GM19395 (cell line): ENCODE measurements around the gene HMGA1.
"Not testable (repeated sequence)": the region's sequence is repeated elsewhere in the genome, so short reads cannot be mapped to it uniquely, and the experiment has no call there.

ENCODE experiments used
- ATAC-seq: cut with Tn5 transposase; IDR thresholded peaks from one replicate; pipeline ENCODE4 v1.9.1; 2021; ENCODE audit warnings: mild to moderate bottlenecking, moderate library complexity; ENCODE audit not compliant: unreplicated experiment

Gene HMGA1

DNA sequence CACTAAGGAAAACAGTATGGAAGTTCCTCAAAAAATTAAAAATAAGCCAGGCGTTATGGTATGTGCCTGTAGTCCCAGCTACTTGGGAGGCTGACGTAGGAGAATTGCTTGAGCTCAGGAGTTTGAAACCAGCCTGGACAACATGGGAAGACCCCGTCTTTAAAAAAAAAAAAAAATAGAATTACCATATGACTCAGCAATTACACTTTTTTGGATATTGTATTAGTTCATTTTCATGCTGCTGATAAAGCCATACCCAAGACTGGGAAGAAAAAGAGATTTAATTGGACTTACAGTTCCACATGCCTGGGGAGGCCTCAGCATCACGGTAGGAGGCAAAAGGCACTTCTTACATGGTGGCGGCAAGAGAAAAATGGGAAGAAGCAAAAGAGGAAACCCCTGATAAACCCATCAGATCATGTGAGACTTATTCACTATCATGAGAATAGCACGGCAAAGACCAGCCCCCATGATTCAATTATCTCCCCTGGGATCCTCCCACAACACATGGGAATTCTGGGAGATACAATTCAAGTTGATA is 22.9 kb downstream of the HMGA1 start:
- no peak for ATAC-seq

DNA sequence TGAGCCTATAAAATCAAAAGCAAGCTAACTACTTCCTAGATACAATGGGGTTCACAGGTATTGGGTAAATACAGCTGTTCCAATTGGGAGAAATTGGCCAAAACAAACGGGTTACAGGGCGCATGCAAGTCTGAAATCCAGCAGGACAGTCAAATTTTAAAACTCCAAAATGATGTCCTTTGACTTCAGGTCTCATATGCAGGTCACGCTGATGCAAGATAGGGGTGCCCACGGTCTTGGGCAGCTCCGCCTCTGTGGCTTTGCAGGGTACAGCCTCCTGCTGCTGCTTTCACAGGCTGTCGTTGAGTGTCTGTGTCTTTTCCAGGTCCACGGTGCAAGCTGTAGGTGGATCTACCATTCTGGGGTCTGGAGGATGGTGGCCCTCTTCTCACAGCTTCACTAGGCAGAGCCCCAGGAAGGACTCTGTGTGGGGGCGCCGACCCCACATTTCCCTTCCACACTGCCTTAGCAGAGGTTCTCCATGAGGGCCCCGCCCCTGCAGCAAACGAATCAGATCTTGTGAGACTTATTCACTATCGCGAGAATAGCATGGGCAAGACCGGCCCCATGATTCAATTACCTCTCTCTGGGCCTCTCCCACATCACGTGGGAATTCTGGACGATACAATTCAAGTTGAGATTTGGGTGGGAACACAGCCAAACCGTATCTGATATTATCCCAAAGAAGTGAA is 24.0 kb downstream of the HMGA1 start:
- no peak for ATAC-seq

DNA sequence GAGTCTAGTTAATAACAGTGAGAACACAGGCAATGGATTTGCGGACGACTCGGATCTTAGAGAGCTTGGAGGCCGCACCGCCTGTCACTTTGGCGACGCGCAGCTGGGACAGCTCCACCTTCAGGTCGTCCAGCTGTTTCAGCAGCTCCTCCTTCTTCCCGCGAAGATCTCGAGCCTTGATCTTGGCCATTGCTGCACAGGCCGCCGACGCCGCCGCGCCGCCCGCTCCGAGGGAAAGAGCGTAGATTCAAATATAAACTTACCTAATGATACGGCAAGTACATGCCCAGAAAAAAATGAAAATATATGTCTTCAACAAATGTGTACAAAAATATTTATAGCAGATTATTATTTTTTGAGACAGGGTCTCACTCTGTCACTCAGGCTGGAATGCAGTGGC is 26.8 kb downstream of the HMGA1 start:
- ATAC-seq = not testable (repeated sequence)

DNA sequence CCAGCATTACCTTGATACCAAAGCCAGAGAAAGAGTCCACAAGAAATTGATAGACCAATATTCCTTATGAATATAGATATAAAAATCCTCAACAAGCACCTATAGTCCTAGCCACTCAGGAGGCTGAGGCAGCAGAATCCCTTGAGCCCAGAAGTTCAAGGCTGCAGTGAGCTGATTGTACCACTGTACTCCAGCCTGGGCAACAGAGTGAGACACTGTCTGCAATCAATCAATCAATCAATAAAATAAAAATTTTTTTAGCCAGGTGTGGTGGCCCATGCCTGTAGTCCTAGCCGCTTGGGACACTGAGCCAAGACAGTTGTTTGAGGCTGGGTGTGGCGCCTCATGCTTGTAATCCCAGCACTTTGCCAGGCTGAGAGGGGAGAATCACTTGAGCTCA is 31.1 kb downstream of the HMGA1 start:
- no peak for ATAC-seq

DNA sequence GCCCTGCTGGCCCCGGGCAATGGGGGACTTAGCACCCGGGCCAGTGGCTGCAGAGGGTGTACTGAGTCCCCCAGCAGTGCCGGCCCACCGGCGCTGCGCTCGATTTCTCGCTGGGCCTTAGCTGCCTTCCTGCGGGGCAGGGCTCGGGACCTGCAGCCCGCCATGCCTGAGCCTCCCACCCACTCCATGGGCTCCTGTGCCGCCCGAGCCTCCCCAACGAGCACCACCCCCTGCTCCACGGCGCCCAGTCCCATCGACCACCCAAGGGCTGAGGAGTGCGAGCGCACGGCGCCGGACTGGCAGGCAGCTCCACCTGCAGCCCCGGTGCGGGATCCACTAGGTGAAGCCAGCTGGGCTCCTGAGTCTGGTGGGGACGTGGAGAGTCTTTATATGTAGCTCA is 32.5 kb downstream of the HMGA1 start:
- not testable (repeated sequence) for ATAC-seq

DNA sequence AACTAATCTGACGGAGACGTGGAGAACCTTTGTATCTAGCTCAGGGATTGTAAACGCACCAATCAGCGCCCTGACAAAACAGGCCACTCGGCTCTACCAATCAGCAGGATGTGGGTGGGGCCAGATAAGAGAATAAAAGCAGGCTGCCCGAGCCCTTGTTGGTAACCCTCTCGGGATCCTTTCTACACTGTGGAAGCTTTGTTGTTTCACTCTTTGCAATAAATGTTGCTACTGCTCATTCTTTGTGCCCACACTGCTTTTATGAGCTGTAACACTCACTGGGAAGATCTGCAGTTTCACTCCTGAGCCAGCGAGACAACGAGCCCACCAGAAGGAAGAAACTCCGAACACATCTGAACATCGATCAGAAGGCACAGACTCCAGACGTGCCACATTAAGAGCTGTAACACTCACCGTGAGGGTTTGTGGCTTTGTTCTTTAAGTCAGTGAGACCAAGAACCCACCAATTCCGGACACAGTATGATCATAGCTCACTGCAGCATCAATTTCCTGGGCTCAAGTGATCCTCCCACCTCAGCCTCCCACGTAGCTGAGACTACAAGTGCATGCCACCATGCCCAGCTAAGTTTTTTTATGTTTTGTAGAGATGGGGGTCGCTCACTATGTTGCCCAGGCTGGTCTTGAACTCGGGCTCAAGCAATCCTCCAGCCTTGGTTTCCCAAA is 33.1 kb downstream of the HMGA1 start:
- not testable (repeated sequence) for ATAC-seq

DNA sequence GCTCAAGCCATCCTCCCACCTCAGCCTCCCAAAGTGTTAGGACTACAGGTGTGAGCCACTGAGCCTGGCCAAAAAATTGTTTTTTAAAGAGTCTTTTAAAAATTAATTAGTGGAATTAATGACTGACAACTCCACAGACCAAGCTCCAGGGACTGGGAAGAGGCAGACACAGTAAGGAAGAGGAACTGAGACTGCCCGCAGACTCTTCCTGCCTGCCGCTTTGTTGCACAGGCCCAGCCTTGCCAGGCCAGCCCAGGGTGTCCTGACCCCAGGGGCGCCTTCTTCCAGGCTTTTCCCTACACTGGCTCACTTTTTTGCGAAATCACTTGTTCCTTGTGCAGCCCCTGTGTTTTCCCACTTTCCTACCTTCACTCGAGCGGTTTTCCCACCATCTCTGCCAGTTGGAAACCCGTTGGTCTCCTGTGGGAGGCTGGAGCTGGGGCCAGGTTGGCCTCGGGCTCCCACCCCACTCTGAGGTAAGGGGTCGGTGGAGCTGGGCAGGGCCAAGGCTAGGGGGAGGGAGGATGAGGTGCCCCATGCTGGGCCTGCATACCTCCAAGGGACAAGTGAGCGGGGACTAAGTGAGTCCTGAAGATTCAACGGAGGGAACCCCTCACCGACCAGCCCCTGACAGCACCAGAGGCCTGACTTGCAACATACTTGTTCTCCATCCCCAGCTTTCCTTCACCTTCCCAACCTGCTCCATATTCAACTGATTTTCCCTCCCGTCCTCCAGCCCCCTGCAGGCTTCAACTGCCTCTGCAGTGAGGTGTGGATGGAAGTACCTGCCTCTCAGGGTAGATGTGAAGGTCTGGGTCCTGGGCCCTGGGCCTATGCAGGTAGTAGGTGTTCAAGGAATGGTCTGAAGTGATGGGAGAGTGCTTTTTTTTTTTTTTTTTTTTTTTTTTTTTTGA is 35.6 kb downstream of the HMGA1 start:
- ATAC-seq = no peak

DNA sequence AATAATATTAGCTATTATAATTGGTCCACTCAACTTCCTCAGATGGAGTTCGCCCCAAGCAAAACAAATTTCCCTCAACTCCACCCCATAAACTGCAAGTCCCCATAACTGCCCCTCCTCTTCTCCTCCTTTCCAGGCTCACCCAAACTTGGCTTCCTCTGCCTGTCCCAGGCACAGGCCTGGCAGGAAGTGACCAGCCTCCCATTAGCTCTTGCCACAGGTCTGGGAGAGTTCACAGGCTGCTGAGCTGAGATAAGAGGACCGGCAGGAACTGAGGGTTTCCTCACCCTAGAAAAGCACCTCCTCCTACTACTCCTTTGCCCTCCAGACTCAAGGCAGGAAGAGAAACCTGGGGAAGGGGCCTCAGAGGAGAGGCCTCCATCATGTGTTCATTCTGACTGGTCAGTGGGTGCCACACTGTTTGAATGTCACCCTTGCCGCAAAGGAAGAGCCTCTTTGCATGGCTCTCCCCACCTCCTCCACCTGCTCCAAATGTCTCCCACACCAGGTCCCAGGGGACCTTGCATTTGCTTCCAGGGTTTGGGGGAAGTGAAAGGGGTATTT is 36.7 kb downstream of the HMGA1 start:
- no peak for ATAC-seq

DNA sequence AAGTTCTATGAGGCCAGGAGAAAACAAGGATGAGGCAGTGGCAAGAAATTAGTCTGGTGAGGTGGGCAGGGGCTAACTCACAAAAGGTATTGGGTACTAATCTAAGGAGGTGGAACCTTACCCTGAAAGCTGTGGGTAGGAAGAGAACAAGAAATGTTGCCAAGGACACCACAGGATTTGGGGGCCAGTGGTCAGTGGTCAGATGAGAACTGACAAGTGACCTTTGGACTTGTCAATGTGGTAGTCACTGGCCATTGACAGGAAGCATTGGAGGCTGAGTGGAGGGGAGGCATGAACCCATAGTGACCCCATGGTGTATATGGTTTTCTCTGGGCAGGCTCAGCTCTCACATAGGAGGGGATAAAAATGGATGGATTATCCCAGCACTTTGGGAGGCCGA is 37.5 kb downstream of the HMGA1 start:
- no peak for ATAC-seq

DNA sequence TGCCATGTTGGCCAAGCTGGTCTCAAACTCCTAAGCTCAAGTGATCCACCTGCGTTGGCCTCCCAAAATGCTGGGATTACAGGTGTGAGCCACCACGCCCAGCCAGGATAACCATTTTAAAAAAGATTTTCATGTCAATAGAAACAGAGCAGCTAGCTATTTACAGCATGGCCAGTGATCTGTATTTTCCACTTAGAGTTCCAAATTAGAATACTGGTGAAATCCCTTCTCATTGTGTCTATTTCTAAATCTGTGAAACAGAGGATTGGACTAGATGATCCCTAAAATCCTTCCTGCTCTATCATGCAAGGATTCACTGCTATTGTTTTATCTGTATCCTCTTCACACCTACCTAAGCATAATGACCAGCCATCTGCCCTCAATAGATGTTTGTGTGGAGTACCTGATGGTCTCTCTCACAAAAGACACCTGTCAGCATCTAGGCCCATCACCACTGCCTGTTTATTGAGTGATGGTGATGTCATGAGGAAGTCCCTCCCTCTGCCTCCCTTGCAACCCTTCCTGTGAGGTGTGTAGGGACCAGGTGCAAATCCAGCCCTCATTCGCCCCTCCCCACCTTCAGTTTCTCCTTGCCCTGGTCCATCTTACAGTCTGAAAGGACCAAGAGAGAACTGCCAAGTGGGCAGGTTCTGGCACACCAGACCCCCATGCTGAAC is 38.6 kb downstream of the HMGA1 start:
- no peak for ATAC-seq

DNA sequence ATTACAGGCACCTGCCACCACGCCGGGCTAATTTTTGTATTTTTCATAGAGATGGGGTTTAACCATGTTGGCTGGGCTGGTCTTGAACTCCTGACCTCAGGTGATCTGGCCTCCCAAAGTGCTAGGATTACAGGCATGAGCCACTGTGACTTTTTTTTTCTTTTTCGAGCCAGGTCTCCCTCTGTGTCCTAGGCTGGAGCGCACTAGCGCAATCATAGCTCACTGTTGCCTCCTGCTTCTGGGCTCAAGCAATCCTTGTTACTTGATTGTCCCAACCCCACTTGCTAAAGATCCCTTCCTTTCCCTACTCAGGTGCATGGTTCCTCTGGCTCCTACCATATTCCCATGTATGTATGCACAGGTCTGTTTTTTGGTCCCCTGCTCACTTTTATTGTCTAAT is 39.5 kb downstream of the HMGA1 start:
- no peak for ATAC-seq

DNA sequence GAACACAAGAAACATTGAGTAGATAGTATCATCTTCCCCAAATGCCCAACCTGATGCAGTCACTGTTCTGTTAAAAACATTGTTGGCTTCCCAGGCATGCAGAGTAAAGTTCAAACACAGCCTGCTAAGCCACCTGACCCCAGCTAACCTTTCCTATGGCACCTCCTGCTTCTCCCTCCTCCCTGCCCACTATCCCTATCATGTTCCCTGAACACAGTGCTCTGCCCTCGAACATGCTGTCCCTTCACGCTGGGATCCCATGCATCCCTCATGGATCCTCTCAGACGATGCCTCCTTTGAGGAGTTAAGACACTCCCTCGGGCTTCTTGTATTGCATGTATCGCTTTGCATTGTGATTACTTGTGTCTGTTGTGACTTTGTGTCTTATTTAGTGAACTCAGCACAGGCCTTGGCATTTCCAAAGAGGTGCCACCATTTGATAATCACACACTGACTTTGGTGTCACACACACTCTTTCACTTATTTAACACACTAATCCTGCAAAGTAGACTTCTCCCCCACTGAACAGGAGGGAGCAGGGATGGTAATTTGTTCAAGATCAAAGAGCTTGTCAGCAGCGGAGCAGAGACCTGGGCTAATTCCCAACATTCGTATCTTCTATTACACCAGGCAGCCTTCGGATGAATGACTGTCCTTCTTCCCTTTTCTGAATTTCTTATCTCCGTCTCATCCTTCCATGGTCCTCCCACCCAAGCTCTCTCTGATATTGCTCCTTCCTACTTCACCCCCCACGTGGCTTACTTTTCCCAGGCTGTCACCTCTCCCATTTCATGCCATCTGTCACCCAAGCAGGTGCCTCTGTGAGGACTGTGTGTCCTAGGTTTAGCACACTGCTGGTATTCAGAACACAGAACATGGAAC is 40.4 kb downstream of the HMGA1 start:
- ATAC-seq = no peak

DNA sequence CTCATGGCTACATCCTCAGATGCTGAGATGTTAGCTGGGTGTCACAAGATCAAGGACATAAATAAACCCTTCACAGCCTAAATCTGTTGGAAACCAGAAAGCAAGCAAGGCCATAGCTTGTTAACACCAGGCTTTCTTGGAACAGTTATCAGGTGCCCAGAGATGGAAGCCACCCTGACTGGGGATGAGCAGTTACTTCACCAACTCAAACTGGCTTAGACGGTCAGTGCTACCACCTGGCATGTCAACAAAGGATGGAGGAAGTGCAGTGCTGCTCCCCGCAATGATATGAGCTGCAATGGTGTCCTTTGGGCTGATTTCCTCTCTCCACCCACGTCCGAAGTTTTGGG is 41.1 kb downstream of the HMGA1 start:
- ATAC-seq = no peak

DNA sequence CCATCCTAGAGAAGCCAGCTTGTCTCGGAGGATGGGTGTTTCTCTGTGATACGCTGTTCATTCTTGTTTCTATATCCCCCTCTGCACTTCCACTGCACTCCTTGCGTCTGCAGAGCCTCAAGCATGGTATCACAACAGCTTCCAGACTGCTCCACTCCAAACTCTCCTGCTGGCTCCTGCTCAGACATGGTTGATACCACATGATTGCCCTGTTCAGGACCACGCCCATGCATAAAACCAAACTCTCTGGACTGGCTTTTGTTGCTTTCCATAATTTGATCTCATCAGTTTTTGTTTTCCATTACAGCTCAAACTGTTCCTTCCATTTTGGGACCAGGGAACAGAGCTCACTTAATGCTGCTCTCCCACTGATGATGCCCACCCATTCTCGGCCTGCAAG is 42.2 kb downstream of the HMGA1 start:
- no peak for ATAC-seq

DNA sequence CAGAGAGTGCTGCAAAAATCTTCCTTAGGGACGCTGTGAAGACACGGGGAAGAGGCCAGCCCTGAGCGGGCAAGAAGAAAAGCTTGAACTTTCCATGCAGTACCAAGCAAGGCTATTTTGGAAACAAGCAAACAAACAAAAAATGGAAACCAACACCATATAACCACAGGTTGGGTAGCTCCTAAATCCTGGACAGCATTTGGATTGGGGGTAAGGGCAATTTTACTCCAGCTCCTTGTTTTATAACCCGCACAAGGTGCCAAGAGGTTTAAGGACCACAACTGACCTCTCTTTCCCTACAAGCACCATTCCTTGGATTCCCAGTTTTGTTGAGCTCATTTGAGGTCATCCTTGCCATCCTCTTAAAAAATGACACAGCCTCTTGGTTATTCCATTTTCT is 43.5 kb downstream of the HMGA1 start:
- no peak for ATAC-seq

DNA sequence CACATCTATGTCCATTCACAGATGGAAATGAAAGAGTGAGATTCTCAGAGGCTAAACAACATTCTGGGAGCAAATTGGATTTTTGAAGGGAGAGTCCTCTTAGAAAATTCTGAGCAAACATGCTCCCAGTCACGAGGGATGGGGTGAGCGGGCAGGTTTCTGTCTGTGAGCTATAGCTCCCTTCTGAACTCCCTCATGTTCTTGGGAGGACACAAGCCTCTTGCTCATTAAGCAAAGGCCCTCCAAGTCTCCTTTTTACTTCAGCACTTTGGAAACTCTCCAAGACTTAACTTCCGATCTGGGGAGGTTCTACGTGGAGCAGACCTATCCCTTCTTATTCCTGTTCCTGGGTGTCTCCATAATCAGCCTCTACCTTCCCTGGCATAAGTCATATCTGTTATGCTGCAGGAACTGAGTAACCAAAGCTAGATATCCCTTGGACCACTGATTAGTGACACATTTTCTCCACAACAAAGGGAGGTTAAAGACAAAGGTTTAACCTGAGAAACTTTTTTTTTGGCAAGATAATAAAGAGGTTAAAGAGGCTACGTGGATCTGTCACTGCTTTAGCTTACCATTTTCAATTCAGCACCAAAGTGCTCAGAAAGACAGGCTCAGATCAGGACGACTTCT is 45.1 kb downstream of the HMGA1 start:
- ATAC-seq = no peak

DNA sequence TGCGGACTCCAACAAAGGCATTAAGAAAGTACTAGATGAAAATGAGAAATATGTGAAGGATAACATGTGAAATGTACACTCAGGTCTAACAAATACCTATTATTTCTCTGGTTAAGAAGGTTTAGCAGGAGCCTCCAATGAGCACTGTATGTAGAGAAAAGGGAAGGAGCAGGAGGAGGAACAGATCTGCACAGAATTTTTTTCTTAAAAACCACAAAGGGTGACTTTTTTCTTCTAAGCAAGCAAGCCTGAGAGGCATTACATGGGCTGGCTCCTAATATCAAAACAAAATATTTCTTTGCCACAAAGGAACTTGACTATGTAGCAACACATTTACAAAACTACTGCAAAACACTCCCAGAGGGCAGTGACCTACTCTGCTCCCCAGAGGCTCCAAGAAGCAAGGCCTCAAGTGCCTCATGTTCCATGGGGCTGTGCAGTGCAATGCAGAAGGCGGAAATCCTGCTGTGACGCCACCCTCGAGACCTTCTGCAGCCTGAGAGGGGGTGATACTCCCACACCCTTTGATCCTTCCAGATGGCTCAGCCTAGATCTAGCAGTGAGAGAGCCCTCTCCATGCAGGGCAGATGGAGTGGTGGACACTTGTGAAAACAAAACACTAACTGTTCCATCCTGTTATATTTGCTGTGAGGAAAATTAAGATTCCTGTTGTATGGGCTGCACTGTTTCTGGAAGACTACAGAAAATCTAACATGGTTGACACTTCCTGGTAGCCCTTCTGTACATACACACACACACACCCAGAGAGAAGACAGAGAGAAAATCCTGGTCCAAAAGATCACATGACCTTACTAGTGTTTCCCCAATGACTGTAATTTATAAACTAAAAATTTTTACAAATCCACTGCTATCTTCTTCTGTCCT is 48.1 kb downstream of the HMGA1 start:
- ATAC-seq = no peak

DNA sequence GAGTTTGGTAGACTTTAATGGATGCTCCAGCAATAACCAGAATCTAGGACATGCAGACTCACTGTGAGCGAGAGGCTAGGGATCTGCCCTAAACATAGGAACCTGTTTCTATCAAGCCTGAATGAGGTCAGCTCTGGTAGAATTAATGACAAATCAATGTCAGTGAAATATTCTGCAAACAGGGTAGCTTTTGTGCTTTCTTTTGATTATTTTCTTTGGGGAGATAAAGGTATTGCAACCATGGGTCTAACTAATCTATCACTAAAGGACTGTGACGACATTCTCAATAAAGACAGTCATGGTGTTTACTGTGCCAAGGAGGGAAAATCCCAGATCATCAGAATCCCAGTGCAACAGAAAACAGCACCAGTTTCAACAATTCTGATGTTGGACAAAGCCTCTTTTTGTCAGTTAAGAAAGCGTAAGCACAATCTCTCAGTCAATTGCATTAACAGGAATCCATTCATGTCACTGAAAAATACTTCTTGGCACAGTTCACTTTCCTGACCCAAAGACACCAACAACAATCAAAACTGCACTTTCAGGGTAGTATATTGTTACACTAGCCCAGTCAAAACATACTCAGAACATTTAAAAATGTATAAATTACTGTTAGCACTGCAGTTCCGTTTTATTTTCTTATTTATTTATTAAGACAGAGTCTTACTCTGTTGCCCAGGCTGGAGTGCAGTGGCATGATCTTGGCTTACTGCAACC is 48.9 kb downstream of the HMGA1 start:
- no peak for ATAC-seq
